ENCODE data around the gene TMEM266.

TMEM266 gene

DNA sequence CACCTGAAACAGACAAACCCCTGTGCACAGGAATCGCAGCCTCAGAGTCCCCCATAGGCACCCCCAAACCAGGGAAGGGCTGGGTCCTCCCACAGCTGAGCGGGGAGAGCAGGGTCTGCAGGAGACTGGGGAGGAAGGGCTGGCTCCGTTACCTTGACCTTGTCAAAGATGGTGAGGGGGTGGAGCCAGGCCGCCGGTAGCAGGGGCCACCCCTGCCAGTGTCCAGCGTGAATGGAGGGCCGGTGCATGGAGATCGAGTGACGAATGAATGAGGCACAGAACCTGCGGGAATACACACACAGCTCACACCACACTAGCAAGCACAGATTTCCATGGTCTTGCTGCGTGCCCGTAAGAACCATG is 102.2 kb downstream of the TMEM266 start:
- H3K9ac ChIP-seq, result no peak overlapping the region
- H3K27me3 ChIP-seq (ENCODE audit: insufficient read depth, low read depth), result no peaks in the 10 kb centered on the region
- no peak overlapping the region for H3K4me2 ChIP-seq
- no peaks in the 10 kb centered on the region for H4K20me1 ChIP-seq (ENCODE audit: insufficient read depth)
- TF ChIP-seq, protein P1, sequence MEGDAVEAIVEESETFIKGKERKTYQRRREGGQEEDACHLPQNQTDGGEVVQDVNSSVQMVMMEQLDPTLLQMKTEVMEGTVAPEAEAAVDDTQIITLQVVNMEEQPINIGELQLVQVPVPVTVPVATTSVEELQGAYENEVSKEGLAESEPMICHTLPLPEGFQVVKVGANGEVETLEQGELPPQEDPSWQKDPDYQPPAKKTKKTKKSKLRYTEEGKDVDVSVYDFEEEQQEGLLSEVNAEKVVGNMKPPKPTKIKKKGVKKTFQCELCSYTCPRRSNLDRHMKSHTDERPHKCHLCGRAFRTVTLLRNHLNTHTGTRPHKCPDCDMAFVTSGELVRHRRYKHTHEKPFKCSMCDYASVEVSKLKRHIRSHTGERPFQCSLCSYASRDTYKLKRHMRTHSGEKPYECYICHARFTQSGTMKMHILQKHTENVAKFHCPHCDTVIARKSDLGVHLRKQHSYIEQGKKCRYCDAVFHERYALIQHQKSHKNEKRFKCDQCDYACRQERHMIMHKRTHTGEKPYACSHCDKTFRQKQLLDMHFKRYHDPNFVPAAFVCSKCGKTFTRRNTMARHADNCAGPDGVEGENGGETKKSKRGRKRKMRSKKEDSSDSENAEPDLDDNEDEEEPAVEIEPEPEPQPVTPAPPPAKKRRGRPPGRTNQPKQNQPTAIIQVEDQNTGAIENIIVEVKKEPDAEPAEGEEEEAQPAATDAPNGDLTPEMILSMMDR (conservative IDR thresholded peaks at IDR 0.05; ENCODE audit: low read depth, low read length), result no peak
- no peaks in the 10 kb centered on the region for H3K4me1 ChIP-seq (ENCODE audit: low read depth, poor library complexity, severe bottlenecking)
- no peaks in the 10 kb centered on the region for H3K79me2 ChIP-seq (ENCODE audit: insufficient read depth, low read depth)
- H3K36me3 ChIP-seq (ENCODE audit: insufficient read depth), result no peaks in the 10 kb centered on the region
- no peak overlapping the region for H3K4me3 ChIP-seq (IDR thresholded peaks at IDR 0.05; ENCODE audit: insufficient read depth, low read depth, low read length)
- no peak overlapping the region for H3K27ac ChIP-seq
- H2AFZ ChIP-seq (ENCODE audit: low read depth), result no peak overlapping the region

DNA sequence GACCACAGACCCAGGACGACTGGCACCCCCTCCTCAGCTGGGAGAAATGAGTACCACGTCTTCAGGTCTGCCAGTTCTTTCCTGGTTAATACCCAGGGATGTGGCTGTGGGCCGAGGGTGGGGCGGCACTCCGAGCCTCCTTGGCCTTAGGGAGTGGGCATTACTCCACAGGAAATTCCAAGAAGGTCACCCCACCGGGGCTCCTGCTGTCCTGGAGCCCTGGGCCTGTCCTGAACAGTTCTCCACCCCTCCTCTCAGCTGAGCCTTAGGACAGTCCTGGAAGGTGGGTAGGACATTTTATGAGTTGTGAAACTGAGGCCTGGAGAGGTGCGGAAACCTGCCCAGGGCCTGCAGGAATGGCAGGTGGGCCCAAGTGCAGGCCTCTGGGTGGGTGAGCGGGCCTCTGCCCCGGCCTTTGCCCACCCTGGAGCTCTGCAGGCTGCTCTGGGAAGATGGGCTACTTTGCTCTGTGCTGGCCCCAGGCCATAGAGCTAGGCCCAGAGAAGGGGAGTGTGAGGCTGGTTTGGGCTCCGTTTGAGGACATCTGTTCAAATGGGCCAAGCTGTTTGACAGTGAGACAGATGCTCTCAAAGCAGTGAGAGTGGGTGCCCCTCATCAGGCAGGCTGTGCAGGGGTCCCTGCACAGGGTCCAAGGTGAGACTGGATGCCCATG is 103.1 kb downstream of the TMEM266 start:
- H3K36me3 ChIP-seq (ENCODE audit: insufficient read depth), result no peaks in the 10 kb centered on the region
- H4K20me1 ChIP-seq (ENCODE audit: insufficient read depth), result no peaks in the 10 kb centered on the region
- TF ChIP-seq, protein P1 (conservative IDR thresholded peaks at IDR 0.05; ENCODE audit: low read depth, low read length), result no peak
- H3K9ac ChIP-seq, result no peak overlapping the region
- no peaks in the 10 kb centered on the region for H3K4me1 ChIP-seq (ENCODE audit: low read depth, poor library complexity, severe bottlenecking)
- no peaks in the 10 kb centered on the region for H3K79me2 ChIP-seq (ENCODE audit: insufficient read depth, low read depth)
- no peak overlapping the region for H3K4me3 ChIP-seq (IDR thresholded peaks at IDR 0.05; ENCODE audit: insufficient read depth, low read depth, low read length)
- no peak overlapping the region for H3K27ac ChIP-seq
- no peaks in the 10 kb centered on the region for H3K27me3 ChIP-seq (ENCODE audit: insufficient read depth, low read depth)
- no peak overlapping the region for H2AFZ ChIP-seq (ENCODE audit: low read depth)
- no peak overlapping the region for H3K4me2 ChIP-seq

DNA sequence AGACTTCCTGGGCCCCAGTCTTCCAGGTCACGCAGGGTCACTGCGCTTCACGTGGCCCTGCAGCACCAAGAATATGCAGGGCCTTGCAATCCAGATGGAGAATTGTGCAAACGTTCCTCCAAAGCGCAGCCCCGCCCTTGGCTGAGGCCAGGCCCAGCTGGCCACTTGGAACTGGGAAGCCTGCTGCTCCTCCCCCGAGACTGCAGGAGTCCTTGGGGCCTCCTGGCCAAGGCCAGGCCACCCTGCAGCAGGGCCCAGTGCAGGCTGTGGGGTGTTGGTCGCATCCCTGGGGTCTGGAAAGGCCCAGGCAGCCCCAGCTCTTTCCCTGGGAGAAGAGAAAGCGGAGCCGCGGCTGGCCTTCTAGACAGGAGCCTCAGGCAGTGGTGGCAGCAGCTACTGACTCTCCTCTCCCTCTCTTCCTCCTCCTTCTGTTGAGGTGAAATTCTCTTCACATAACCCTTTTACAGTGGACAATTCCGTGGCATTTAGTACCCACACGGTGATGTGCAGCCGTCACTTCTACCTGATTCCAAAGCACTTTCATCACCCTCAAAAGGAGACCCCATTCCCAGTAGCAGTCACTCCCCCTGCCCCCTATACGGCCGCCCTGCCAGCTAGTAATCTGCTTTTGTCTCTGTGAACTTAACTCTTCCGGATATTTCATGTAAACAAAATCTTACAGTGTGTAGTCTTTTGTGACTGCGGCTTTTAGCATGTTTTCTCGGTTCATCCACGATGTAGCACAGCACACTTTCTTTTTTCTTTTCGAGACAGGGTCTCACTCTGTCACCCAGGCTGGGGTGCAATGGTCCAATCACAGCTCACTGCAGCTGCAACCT is 103.9 kb downstream of the TMEM266 start:
- Histone ChIP-seq H3K36me3 (ENCODE audit: insufficient read depth) (no peaks in the 10 kb centered on the region), H3K79me2 (ENCODE audit: insufficient read depth, low read depth) (no peaks in the 10 kb centered on the region), H3K4me2 (no peak overlapping the region), H3K27ac (no peak overlapping the region), H3K27me3 (ENCODE audit: insufficient read depth, low read depth) (no peaks in the 10 kb centered on the region), H3K4me3 (IDR thresholded peaks at IDR 0.05; ENCODE audit: insufficient read depth, low read depth, low read length) (no peak overlapping the region), H3K4me1 (ENCODE audit: low read depth, poor library complexity, severe bottlenecking) (no peaks in the 10 kb centered on the region), H4K20me1 (ENCODE audit: insufficient read depth) (no peaks in the 10 kb centered on the region), H2AFZ (ENCODE audit: low read depth) (no peak overlapping the region), H3K9ac (no peak overlapping the region)
- TF ChIP-seq, protein P1 (conservative IDR thresholded peaks at IDR 0.05; ENCODE audit: low read depth, low read length), result no peak

DNA sequence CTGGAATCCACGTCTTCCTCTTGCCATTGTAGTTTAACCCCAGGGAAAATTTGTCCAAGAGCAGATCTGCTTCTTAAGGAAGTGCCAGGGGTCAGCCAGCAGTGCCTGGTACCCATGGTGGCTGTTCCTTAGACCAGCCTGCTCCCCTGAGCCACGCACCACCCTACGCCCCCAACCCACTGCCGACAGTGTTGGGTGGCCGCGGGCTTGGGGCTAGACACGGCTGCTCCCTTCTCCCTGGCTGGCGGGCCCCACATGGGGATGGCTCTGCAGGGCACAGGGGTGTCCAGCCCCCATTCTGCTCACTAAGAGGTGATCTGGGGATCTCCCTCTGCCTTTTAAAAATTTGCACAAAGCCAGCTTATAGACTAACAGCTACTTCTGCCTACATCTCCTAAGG is 104.8 kb downstream of the TMEM266 start:
- no peaks in the 10 kb centered on the region for H4K20me1 ChIP-seq (ENCODE audit: insufficient read depth)
- no peaks in the 10 kb centered on the region for H3K36me3 ChIP-seq (ENCODE audit: insufficient read depth)
- no peaks in the 10 kb centered on the region for H3K4me1 ChIP-seq (ENCODE audit: low read depth, poor library complexity, severe bottlenecking)
- H3K27ac ChIP-seq, result no peak overlapping the region
- H3K79me2 ChIP-seq (ENCODE audit: insufficient read depth, low read depth), result no peaks in the 10 kb centered on the region
- TF ChIP-seq, protein P1 (conservative IDR thresholded peaks at IDR 0.05; ENCODE audit: low read depth, low read length), result no peak
- H3K27me3 ChIP-seq (ENCODE audit: insufficient read depth, low read depth), result no peaks in the 10 kb centered on the region
- no peak overlapping the region for H3K4me3 ChIP-seq (IDR thresholded peaks at IDR 0.05; ENCODE audit: insufficient read depth, low read depth, low read length)
- no peak overlapping the region for H3K4me2 ChIP-seq
- no peak overlapping the region for H2AFZ ChIP-seq (ENCODE audit: low read depth)
- H3K9ac ChIP-seq, result no peak overlapping the region

Measured in KMS-11 (cell line).